Naive thymus-derived CD4-positive, alpha-beta T cell (primary cell): Measurements from ENCODE around the gene CCSER1. TPM values are rescaled to one million over a fixed set of nuclear protein-coding genes. Genes with fewer than 3 reads are reported as not detected.

Experiments
- ATAC-seq: fragments of 150-1000 bp; cut with Tn5 transposase; 2 replicates; pipeline ENCODE4 v1.10.0; 2021; ENCODE audit warnings: mild to moderate bottlenecking, moderate library complexity
- CTCF ChIA-PET: fragments of 350-600 bp; sonication (Branson Sonifier 250); formaldehyde crosslinking; loops from one replicate; lab custom pipeline; 2021; ENCODE audit warnings: antibody characterized with exemption; lab: Charles Lee
- POLR2A ChIA-PET: fragments of 350-600 bp; sonication (Branson Sonifier 250); formaldehyde crosslinking; loops from one replicate; lab custom pipeline; 2021; ENCODE audit warnings: antibody characterized with exemption, inconsistent platforms; lab: Charles Lee
- DNase-seq, 9 donors: peaks; one replicate each; pipeline versions ENCODE4 v3.0.0 to v3.0.0-alpha.2; 2020 to 2022; ENCODE audit warnings: mixed read lengths in 1 of 9
- H3K27ac ChIP-seq: one replicate; pipeline ENCODE4 v1.7.0; 2013; ENCODE audit warnings: mild to moderate bottlenecking, low read depth, low read length, moderate library complexity
- H3K27me3 ChIP-seq, 2 donors: one replicate each; pipeline ENCODE4 v1.7.0; 2013; ENCODE audit warnings: low read length in 2 of 2, mild to moderate bottlenecking in 2 of 2, moderate library complexity in 2 of 2; ENCODE audit not compliant: control insufficient read depth in 2 of 2, insufficient read depth in 2 of 2
- H3K36me3 ChIP-seq, 3 experiments: 1 replicate in 2 of 3; 2 replicates in 1 of 3; pipeline ENCODE4 v1.7.0; 2013; ENCODE audit warnings: low read length in 3 of 3, mild to moderate bottlenecking in 3 of 3, moderate library complexity in 1 of 3; ENCODE audit not compliant: insufficient read depth in 3 of 3, control insufficient read depth in 2 of 3
- H3K4me1 ChIP-seq, 2 donors: one replicate each; pipeline ENCODE4 v1.7.0; 2013; ENCODE audit warnings: low read length in 2 of 2, mild to moderate bottlenecking in 2 of 2, moderate library complexity in 1 of 2; ENCODE audit not compliant: control insufficient read depth in 2 of 2, insufficient read depth in 2 of 2
- H3K4me3 ChIP-seq: 2 replicates; pipeline ENCODE4 v1.7.0; 2013; ENCODE audit warnings: mild to moderate bottlenecking, low read length
- H3K9me3 ChIP-seq, 3 experiments: 1 replicate in 2 of 3; 2 replicates in 1 of 3; pipeline ENCODE4 v1.7.0; 2013; ENCODE audit warnings: low read length in 3 of 3; ENCODE audit not compliant: control insufficient read depth in 2 of 3
- H3K27ac Mint-ChIP-seq, 9 donors: one replicate each; pipeline ENCODE4 v1.8.0; 2020 to 2022; ENCODE audit warnings: mixed read lengths in 9 of 9, mild to moderate bottlenecking in 8 of 9, moderate library complexity in 5 of 9, inconsistent platforms in 2 of 9
- H3K27me3 Mint-ChIP-seq, 5 donors: one replicate each; pipeline ENCODE4 v1.8.0; 2021 to 2022; ENCODE audit warnings: mixed read lengths in 5 of 5, mild to moderate bottlenecking in 1 of 5
- H3K36me3 Mint-ChIP-seq, 5 donors: one replicate each; pipeline ENCODE4 v1.8.0; 2020 to 2022; ENCODE audit warnings: mixed read lengths in 5 of 5, mild to moderate bottlenecking in 3 of 5, inconsistent platforms in 1 of 5
- H3K4me1 Mint-ChIP-seq, 7 donors: one replicate each; pipeline ENCODE4 v1.8.0; 2020 to 2022; ENCODE audit warnings: mixed read lengths in 7 of 7, mild to moderate bottlenecking in 3 of 7, inconsistent platforms in 1 of 7
- H3K4me3 Mint-ChIP-seq, 10 donors: one replicate each; pipeline ENCODE4 v1.8.0; 2020 to 2022; ENCODE audit warnings: mild to moderate bottlenecking in 10 of 10, mixed read lengths in 10 of 10, moderate library complexity in 6 of 10, inconsistent platforms in 2 of 10
- H3K9me3 Mint-ChIP-seq, 11 donors: one replicate each; pipeline ENCODE4 v1.8.0; 2020 to 2022; ENCODE audit warnings: mixed read lengths in 11 of 11, mild to moderate bottlenecking in 4 of 11, inconsistent platforms in 1 of 11, moderate library complexity in 1 of 11
- intact Hi-C, 2 donors: fragments of 100-400 bp; cut with micrococcal nuclease; formaldehyde crosslinking; loops; one replicate each; pipeline ENCODE4 v1.15.1; 2023
- polyA plus RNA-seq, 2 donors: library from polyadenylated mRNA; unstranded; fragments of 300-500 nt; fragmentation: Illumina TruSeq; gene quantifications; one replicate each; pipeline ENCODE4 v1.2.3, GENCODE V29; 2021
- total RNA-seq, 6 experiments: library from RNA in 5 of 6; stranded (reverse) in 5 of 6; gene quantifications; 1 replicate in 5 of 6; 2 replicates in 1 of 6; pipeline ENCODE4 v1.2.3 and lab custom pipeline; 2021 to 2026

The CCSER1 gene
- total RNA-seq (1 to 10 TPM in 2 of 5 experiments, under 1 TPM in 2, not detected in 1; 0.30 to 4.0 (median 1.4) TPM), polyA plus RNA-seq (not detected), total RNA-seq (lab: John Stamatoyannopoulos, UW) (not detected)

DNA sequence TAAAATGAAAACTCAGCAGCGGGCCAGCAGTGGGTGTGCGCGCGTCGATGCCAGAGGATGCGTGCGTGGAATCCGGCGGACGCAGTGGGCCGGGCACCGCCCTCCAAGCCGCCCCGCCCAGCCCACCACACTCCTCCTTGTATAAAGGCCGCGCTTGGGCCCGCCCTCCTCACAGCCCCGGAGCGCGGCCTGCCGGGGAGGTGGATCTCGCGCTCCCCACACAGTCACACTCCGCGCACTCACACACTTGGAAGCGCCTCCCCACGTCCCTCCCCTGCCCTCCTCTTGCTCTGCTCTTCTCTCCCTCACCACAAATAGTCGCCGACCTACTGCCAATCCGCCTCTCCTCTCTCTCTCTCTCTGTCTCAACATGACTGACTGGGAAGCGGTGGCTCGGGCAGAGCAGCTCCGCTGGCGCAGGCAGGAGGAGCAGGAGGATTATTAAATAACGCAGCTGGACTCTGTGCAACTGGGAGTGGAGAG is at the start of gene CCSER1:
Gene CCSER1 (plus strand): TSS at position 172 of the 483 bp plus-strand sequence.
- POLR2A ChIA-PET: no interaction called here
- H3K27ac Mint-ChIP-seq: no peak within 1 kb of the TSS
- H3K36me3 ChIP-seq: no peaks in the 10 kb centered on the region
- H3K4me1 ChIP-seq: no peaks in the 10 kb centered on the region
- no peaks in the 10 kb centered on the region for H3K9me3 ChIP-seq
- H3K9me3 Mint-ChIP-seq: peaks cover 0 to 2% (median 0%) of the 10 kb centered on the region in 11 donors
- DNase-seq (peak in 6 of 9 donors; percentile 1 to 30 (median 11)), ATAC-seq (peak; percentile 85)
- H3K4me3 ChIP-seq: peak within 1 kb of the TSS; percentile 21
- H3K36me3 Mint-ChIP-seq: peaks cover 0 to 3% (median 0%) of the 10 kb centered on the region in 5 donors
- intact Hi-C loops: no loop called here
- H3K27me3 Mint-ChIP-seq: peaks cover 50 to 56% (median 53%) of the 10 kb centered on the region in 5 donors
- CTCF ChIA-PET: no interaction called here
- H3K27me3 ChIP-seq: no peaks in the 10 kb centered on the region
- H3K4me1 Mint-ChIP-seq: peaks cover 4 to 25% (median 22%) of the 10 kb centered on the region in 7 donors
- no peak within 1 kb of the TSS for H3K27ac ChIP-seq
- H3K4me3 Mint-ChIP-seq: peak within 1 kb of the TSS; percentile 67 to 83 (median 80)

DNA sequence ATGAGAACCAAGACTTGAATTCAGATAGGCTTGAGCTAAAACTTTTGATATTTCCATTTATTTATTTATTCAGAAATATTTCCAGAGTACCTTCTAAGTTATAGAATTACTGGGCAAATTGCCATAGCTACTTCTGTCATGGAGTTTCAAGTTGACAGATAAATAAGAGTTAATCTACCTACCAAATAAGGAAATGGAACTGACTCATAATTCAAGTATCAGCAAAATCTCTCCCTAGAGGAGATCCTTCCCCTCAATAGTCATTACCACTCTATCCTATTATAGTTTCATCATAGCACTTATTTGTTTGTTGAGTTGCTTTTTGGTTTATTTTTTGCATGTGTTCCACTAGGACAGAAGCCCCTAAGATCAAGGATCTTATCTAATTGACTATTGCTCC is 48.8 kb upstream of the CCSER1 start:
- Histone ChIP-seq H3K27me3 (no peaks in the 10 kb centered on the region), H3K36me3 (no peaks in the 10 kb centered on the region), H3K27ac (no peak overlapping the region), H3K4me3 (no peak overlapping the region), H3K9me3 (no peaks in the 10 kb centered on the region), H3K4me1 (no peaks in the 10 kb centered on the region)
- Mint-ChIP-seq H3K27me3 (peaks cover 0 to 11% (median 0%) of the 10 kb centered on the region in 5 donors), H3K4me3 (no peak overlapping the region), H3K9me3 (no peaks in the 10 kb centered on the region), H3K4me1 (peaks cover 0 to 1% (median 0%) of the 10 kb centered on the region in 7 donors), H3K36me3 (no peaks in the 10 kb centered on the region), H3K27ac (no peak overlapping the region)
- ChIA-PET POLR2A (no interaction called here), CTCF (interaction anchor here (0.7 kb wide), 1 partner anchor 115 kb away, joined by 3 read pairs; no protein-coding TSS in a partner anchor)
- DNase-seq (no peak), ATAC-seq (no peak)
- intact Hi-C loops: no loop called here

DNA sequence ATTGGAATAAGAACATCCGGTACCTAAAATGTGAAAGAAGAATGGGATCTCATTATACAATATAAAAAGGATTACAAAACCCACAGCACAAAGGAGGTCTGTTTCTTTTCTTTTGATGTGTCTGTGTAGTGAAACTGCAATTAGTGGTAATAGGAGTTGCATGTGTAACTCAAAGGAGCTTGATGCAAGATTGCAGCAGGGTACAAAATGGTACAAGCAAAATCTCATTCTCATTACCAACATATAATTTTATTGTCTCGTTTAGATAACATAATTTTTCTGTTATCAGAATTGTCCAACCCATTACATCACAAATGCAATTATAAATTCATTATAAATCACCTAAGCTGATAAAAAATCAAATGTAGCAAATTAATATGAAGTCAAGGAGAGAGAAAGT is 47.1 kb upstream of the CCSER1 start:
- intact Hi-C loops: no loop called here
- H3K4me3 ChIP-seq: no peak overlapping the region
- Mint-ChIP-seq H3K36me3 (no peaks in the 10 kb centered on the region), H3K27me3 (peaks cover 0 to 4% (median 0%) of the 10 kb centered on the region in 5 donors), H3K9me3 (no peaks in the 10 kb centered on the region), H3K27ac (no peak overlapping the region), H3K4me3 (no peak overlapping the region), H3K4me1 (peaks cover 0 to 1% (median 0%) of the 10 kb centered on the region in 7 donors)
- ChIA-PET POLR2A (no interaction called here), CTCF (no interaction called here)
- H3K36me3 ChIP-seq: no peaks in the 10 kb centered on the region
- no peaks in the 10 kb centered on the region for H3K4me1 ChIP-seq
- no peaks in the 10 kb centered on the region for H3K27me3 ChIP-seq
- no peak for ATAC-seq
- DNase-seq: no peak
- H3K9me3 ChIP-seq: no peaks in the 10 kb centered on the region
- no peak overlapping the region for H3K27ac ChIP-seq

DNA sequence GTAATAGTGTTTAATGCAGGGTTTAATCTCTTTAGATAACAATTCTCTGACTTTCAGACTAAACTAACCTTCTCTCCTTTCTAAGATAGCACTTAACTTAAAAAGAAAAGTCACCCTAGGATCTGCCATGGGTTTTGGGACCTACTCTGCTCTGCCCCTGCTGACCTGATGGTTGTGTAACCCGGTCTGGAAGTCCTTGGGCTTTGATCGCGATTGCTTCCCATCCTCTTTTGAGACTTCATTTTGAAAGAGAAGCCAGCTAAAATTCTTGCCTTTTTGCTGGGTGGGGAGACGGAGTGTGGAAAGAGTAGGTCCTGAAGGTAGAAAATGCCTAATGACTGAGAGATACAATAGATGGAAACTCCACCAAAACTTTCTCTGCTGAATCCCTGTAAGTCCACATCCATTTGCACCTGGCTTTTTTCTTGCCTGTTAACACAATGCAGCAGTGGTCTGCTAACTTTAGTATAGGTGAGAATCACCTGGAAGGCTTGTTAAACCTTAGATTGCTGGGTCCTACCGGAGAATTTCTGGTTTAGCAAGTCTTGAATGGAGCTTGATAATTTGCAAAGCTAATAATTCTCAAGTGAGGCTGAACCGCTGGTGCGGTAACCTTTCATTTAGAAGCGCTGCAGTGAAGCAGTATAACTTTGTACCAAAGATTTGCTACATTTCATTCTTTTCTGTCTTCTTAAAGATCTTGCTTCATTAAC is 45.6 kb upstream of the CCSER1 start:
- H3K9me3 Mint-ChIP-seq: peaks cover 0 to 2% (median 0%) of the 10 kb centered on the region in 11 donors
- ATAC-seq (no peak), DNase-seq (no peak)
- intact Hi-C loops: no loop called here
- H3K27me3 Mint-ChIP-seq: peaks cover 0 to 4% (median 0%) of the 10 kb centered on the region in 5 donors
- H3K27ac Mint-ChIP-seq: no peak overlapping the region
- POLR2A ChIA-PET: no interaction called here
- no peak overlapping the region for H3K27ac ChIP-seq
- H3K4me1 Mint-ChIP-seq: peaks cover 0 to 1% (median 0%) of the 10 kb centered on the region in 7 donors
- H3K27me3 ChIP-seq: no peaks in the 10 kb centered on the region
- no peak overlapping the region for H3K4me3 ChIP-seq
- H3K36me3 Mint-ChIP-seq: no peaks in the 10 kb centered on the region
- no peak overlapping the region for H3K4me3 Mint-ChIP-seq
- no peaks in the 10 kb centered on the region for H3K9me3 ChIP-seq
- H3K4me1 ChIP-seq: no peaks in the 10 kb centered on the region
- no peaks in the 10 kb centered on the region for H3K36me3 ChIP-seq
- CTCF ChIA-PET: no interaction called here

DNA sequence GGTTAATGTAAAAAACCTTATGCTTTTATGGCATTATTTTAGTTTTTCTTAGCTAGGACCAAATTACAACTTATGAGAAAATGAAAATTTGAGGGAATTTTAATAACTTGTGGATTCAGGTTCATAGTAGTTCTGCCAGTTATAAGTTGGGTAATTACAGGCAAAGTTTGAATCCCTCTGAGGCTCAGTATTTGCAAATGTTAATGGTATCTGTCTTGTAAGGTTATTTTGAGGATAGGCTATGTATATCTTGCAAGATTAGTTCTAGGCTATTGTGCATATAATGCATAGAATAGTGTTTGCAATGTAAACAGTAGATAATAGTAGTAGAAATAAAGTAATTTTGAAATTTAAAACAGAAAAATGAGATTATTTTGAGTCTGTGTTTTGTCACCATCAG is 44.7 kb upstream of the CCSER1 start:
- CTCF ChIA-PET: interaction anchor here (0.6 kb wide), 1 partner anchor 10 kb away, joined by 3 read pairs; no protein-coding TSS in a partner anchor
- ATAC-seq: no peak
- intact Hi-C loops: no loop called here
- Mint-ChIP-seq H3K36me3 (no peaks in the 10 kb centered on the region), H3K9me3 (peaks cover 0 to 2% (median 0%) of the 10 kb centered on the region in 11 donors), H3K4me3 (no peak overlapping the region), H3K27me3 (peaks cover 0 to 4% (median 0%) of the 10 kb centered on the region in 5 donors), H3K27ac (no peak overlapping the region), H3K4me1 (peaks cover 0 to 1% (median 0%) of the 10 kb centered on the region in 7 donors)
- no peak overlapping the region for H3K27ac ChIP-seq
- H3K36me3 ChIP-seq: no peaks in the 10 kb centered on the region
- no peaks in the 10 kb centered on the region for H3K9me3 ChIP-seq
- POLR2A ChIA-PET: no interaction called here
- H3K4me1 ChIP-seq: no peaks in the 10 kb centered on the region
- DNase-seq: no peak
- no peaks in the 10 kb centered on the region for H3K27me3 ChIP-seq
- H3K4me3 ChIP-seq: no peak overlapping the region

DNA sequence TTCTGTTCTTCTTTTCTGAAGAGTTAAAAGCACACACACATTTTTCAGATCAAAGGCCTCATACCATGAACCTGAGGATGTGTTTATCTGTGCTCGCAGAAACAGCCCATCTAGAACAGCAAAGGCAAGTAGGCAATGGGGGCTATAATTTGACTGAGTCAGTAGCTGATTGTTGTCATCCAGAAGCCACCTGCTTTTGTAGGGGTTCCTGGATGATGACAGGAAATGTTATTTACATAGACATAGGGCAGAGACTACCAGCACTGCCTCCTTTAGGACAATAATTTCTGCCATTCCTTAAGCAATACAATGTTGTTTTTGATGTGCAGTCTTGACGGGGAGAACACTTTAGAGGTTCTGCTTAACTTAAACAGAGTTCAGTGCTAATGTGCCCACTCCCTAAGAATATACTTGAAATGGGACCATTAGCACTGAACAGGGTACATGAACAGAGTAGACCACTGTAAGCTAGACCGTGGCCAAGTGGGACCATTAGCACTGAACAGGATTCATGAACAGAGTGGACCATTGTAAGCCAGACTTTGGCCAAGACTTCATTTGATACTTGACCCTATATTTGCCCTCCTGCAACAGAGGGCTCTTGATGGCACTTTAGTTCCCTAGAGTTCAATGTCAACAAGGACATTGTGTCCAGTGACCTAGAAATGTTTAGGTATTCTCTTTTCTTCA is 42.8 kb upstream of the CCSER1 start:
- Histone ChIP-seq H3K9me3 (no peaks in the 10 kb centered on the region), H3K4me1 (no peaks in the 10 kb centered on the region), H3K27ac (no peak overlapping the region), H3K4me3 (no peak overlapping the region), H3K36me3 (no peaks in the 10 kb centered on the region), H3K27me3 (no peaks in the 10 kb centered on the region)
- Mint-ChIP-seq H3K27ac (no peak overlapping the region), H3K4me3 (no peak overlapping the region), H3K27me3 (peaks cover 0 to 4% (median 0%) of the 10 kb centered on the region in 5 donors), H3K9me3 (peaks cover 0 to 4% (median 0%) of the 10 kb centered on the region in 11 donors), H3K36me3 (no peaks in the 10 kb centered on the region), H3K4me1 (no peaks in the 10 kb centered on the region)
- CTCF ChIA-PET: no interaction called here
- no peak for DNase-seq
- intact Hi-C loops: no loop called here
- ATAC-seq: no peak
- POLR2A ChIA-PET: no interaction called here
